ENCODE data around the gene PRDM7.

The PRDM7 gene

DNA sequence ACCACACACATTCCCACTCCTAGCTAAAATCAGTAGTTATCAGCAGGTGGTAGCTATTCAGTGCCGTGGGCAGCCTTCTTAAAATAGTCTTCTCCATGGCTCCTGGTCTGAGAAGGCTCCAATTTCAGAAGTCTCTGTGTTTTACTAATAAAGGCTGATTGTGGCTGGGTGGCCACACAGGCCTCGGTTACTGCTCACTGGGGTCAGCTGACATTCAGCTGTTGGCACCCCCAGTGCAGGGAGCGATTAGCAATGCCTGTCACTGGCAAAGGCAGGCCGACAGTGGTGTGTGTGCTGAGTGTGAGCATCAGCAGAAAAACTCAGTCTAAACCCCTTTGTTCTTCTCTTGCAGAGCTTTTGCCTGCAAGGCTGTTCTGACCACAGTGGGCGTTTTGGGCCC, 41.2 kb downstream of the PRDM7 start:
- no peak for DNase-seq (ENCODE audit: low spot score)

DNA sequence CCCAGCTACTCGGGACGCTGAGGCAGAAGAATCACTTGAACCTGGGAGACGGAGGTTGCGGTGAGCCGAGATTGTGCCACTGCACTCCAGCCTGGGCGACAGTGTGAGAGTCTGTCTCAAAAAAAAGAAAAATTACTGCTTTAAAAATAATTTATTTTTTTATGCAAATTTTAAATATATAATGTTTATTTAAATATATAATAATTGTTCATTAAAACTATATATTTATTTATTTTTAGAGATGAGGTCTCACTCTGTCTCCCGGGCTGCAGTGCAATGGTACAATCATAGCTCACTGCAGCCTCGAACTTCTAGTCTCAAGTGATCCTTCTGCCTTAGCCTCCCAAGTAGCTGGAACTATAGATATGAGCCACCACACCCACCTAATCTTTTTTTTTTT, 42.6 kb downstream of the PRDM7 start:
- no peak for DNase-seq (ENCODE audit: low spot score)

- DNase-seq (ENCODE audit: low spot score), result no peak
These were observed 43.7 kb downstream of the PRDM7 start for GRCh38 chr16:90033387-90033786.

DNA sequence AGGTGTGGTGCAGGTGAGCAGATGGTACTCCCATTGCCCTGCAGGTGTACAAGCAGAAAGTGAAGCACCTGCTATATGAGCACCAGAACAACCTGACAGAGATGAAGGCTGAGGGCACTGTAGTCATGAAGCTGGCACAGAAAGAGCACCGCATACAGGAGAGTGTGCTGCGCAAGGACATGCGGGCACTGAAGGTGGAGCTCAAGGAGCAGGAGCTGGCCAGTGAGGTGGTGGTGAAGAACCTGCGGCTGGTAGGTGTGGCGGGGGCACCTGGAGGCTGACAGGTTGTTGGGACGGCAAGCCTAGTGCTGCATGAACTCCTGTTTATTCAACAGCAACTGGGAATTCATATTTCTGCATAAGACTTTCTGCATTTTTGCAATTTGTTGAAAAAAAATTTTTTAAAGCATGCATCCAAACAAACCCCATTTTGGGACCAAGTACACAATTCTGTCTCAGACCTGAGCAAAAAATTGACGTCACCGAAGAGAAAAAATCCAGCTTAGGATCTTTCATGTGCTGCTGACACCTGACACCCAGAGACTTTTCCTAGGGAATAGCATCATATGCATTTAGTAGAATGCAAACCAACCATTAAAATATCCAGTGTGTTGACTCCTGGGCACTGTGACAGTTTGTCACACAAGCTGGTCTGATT, 44.3 kb downstream of the PRDM7 start:
- DNase-seq (ENCODE audit: low spot score), result no peak

DNA sequence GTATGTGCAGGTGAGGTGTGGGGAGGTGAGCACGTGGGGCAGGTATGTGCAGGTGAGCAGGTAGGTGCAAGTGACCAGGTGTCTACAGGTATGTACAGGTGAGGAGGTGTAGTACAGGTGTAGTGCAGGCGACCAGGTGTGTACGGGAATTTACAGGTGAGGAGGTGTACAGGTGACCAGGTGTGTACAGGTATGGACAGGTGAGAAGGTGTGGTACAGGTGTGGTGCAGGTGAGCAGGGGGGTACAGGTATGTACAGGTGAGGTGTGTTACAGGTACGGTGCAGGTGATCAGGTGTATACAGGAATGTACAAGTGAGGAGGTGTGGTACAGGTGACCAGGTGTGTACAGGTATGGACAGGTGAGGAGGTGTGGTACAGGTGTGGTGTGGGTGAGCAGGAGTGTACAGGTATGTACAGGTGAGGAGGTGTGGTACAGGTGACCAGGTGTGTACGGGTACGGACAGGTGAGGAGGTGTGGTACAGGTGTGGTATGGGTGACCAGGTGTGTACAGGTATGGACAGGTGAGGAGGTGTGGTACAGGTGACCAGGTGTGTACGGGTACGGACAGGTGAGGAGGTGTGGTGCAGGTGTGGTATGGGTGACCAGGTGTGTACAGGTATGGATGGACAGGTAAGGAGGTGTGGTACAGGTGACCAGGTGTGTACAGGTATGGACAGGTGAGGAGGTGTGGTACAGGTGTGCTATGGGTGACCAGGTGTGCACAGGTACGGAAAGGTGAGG, 45.0 kb downstream of the PRDM7 start:
- no peak for DNase-seq (ENCODE audit: low spot score)

DNA sequence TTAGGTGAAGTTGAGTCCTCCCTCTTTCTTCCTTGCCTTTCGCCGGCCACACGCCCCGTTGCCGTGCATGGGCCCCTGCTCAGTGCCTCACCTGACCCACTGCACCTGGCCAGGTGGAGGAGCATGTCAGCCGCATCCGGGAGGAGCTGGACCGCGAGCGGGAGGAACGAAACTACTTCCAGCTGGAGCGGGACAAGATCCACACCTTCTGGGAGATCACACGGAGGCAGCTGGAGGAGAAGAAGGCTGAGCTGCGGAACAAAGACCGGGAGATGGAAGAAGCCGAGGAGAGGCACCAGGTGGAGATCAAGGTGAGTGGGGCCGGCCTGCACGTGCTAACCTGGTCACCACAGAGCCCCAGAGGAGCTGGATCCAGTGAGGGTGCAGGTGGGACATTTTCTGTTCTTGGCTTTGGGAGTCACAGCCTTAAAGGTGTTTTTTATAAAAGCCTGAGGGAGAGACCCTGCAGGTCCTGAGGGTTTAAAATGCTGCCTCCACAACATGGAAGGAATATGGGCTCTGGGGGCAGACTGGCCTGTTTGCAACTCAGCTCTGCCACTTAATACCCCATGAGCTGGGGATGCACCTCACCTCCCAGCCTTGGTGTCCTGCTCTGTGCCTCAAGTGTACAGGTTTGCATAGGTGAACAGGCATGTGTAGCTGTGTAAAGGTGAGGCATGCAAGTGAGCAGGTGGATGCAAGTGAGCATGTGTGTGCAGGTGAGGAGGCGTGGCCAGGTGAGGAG, 45.8 kb downstream of the PRDM7 start:
- no peak for DNase-seq (ENCODE audit: low spot score)

- no peak for DNase-seq (ENCODE audit: low spot score)
These were observed 48.1 kb downstream of the PRDM7 start for GRCh38 chr16:90028985-90029384.

- no peak for DNase-seq (ENCODE audit: low spot score)
These were observed 49.5 kb downstream of the PRDM7 start for GRCh38 chr16:90027611-90028010.

DNA sequence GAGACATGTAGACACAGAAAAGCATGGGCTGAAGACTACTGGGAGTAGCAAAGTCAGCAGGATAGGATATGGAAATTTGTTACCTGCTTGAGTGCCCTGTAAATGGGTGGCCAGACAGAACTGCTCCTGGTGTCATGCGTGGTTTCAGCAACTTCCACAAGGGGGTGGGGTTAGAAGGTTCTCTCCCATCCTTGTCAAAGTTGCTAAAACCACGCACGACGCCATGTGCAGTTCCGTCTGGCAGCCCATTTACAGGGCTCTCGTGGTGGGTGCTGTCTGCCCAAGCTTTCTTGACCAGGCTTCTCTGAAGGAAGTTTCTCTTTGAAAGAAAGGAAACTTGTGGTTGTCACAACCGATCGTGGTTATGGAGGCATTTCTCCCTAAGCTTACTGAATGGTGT, 51.0 kb downstream of the PRDM7 start:
- no peak for DNase-seq (ENCODE audit: low spot score)

GRCh38 chr16:90023078-90023447, 54.1 kb downstream of the PRDM7 start:
- no peak for DNase-seq (ENCODE audit: low spot score)

DNA sequence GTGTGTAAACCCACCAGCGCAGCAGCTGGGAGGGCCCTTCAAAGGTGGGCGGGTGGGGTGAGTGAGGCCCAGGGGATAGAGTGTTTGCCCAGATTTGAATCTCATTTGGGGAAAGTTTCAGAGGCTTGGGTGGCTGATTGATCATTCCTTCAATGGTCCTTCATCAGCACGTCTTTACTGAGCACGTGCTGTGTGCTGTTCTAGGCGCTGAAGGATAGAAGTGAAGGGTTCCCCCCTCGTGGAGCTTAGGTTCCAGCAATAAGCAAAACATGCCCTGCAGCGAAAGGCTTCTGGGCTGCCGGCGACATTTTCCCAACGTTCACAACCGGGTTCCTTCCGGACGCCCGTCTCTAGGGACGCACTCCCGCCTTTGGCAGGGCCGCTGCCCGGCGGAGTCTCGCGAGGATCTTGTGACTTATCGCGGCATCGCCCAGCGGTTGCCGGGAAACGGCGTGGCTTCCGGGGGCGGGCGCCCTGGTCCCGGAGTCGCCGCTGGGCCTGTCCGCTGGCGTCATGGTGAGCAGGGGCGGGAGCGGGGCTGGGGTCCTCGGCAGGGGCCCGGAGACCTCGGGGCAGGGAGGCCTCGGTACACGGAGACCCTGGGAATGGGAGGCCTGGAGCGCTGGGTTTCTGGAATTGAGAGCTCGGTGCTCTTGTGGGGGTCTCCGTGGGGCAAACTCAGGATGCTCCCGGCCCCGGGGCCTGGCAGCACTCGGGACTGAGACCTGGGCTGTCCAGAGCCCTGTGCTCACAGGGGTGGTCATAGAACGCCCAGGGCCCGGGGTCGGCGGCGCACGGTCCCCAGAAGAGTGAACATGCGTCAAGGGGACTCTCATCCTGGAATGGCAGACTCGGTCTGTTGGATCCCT, 54.7 kb downstream of the PRDM7 start:
- DNase-seq (ENCODE audit: low spot score), result peak; percentile 82

DNA sequence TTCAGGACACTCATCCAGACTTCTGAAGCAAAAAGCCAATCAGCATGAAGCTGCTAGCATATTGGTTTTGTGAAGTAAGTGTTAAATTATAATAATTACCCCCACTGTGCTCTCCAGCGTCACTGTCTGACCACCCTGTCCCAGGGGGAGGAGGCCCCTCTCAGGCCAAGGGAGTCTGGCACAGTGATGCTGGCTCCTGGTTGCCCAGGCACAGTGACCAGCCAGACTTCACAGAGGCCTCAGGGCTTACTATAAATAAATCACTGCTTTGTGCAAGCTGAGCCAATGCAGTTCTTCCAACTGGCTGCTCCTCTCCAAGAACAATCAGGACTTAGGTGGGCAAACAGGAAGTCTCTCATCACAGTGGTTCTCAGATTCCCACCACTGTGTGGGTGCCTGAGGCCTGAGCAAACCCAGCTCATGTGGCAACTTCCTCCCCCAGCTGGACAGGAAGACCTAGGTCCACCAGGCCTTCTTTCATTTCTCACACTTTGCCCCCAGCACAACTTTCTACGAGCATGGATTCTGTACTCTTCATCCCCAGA, 56.2 kb downstream of the PRDM7 start:
- DNase-seq (ENCODE audit: low spot score), result peak; percentile 55

GRCh38 chr16:90020260-90020837, 56.8 kb downstream of the PRDM7 start:
- DNase-seq (ENCODE audit: low spot score), result no peak

DNA sequence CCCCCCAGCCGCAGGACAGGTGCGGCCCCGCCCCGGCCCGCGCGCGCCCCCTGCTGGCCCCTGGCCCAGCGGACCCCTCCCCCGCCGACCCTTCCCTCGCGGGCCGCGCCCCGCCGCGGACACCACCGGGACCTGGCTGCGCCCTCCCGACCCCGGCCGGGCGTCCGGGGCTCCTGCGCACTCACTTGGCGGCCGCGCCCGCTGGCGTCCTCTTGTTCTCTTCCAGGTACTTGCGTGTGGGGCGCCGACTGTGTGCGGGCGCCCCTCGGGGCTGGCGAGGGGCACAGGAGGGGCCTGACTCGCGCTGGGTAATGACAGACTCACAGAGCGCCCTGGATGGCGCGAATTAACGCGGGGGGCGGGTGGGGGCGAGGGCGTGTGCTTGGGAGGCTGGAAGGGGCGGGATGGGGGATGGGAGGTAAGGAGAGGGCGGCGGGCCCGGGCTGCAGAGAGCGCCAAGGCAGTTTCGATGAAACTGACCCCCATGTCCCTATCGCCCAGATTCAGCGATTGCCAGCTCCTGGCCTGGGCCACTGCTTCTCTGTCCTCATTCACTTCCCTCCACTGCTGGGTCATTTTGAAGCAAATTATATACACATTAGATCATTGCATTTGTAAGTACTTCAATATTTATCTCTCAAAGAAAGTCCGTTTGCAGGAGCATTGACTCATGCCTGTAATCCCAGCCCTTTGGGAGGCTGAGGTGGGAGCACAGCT, 57.4 kb downstream of the PRDM7 start:
- no peak for DNase-seq (ENCODE audit: low spot score)

GRCh38 chr16:90018652-90019542, 58.2 kb downstream of the PRDM7 start, which contains the start of gene DBNDD1:
DBNDD1 (minus strand) TSS chr16:90019456; CDS start chr16:90019341, 115 bp downstream.
- DNase-seq (ENCODE audit: low spot score), result no peak

DNA sequence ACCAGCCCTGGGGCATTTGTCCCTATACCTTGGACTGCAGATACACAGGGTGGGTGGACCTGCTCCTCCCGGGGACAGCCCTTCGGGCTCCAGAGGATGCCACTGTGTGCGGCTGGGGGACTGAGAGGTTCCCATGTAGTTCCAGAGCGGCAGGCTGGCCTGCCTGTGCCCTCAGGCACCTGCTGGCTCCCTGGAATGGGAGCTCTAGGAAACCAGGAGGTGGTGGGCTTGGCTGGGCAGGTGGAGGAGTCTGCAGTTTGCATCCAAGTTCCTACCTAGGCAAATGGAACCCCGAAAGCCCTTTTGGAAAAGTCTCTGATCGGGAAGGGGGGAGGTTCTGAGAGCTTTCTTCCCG, 58.9 kb downstream of the PRDM7 start:
- no peak for DNase-seq (ENCODE audit: low spot score)

DNA sequence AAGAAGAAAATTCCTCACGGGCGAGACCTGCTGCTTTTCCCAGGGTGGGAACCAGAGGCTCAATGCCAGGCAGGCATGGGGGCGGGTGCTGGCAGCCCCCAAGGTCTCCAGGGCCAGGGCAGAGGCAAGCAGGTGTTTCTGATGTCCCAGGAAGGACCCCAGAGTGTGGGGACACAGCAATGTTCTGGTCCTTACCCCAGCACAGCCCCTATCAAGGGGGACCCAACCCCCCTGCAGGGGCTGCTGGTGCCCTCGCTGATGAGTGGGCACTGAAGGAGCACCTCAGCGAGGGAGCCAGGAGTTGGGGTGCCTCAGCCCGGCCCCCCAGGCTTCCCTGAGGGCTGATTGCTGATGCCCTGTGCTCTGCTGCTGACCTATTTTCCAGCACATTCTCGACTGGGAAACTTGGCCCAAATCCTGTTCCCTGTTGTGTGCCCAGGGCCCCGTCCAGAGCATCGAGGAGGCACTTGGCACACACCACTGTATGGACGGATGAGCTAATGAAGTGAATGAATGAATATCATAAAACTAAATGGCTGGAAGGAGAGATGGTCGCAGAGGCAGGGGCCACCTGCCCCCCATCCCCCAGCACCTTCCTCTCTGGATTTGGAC, 60.7 kb downstream of the PRDM7 start:
- no peak for DNase-seq (ENCODE audit: low spot score)

DNA sequence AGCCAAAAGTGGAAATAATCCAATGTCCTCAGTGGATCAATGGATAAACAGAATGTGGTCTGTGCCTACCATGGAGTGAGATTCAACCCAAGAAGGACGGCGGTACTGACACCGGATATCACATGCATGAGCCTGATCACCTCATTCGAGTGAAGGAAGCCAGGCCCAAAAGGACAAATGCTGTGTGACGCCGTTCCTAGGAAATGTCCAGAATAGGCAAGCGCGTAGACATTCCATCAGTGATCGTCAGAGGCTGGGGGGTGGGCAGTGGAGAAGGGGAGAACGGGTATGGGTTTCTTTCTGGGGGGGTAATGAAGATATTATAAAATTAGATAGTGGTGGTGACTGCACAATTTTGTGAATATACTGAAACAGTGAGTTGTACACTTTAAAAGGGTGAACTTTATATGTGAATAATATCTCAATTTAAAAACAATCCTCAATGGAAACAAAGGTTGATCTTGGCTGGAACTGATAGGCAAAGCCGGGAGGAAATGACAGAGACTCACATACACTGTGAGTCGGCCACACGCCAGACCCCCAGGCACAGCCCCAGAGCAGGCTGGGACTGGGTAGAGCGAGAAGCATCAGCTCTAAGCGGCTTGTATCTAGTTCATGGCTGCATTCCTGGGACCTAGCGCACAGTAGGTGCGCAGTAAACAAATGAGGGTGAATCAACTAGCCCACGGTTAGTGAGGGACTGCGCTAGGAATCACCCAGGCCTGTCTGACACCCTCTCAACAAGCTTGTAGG, 61.4 kb downstream of the PRDM7 start:
- no peak for DNase-seq (ENCODE audit: low spot score)
